Measurements from ENCODE around the gene SLAMF1.

Gene SLAMF1

DNA sequence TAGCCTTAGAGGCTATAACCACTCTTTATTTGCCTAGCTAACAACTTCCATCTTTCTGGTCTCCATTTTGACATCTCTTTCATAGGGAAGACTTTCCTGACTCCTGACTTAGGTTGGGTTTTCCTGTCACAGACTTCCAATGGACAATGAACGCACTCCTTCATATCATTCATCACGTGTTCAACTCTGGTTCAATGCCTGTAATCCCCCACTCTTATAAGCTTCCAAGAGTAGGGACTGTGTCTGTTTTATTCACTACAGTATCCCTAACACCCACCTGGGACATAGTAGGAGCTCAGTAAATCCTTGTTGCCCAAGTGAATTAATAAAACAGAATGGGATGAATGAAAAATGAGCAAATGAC lies 4.6 kb downstream of the SLAMF1 start:
- no peaks in the 10 kb centered on the region for H3K27me3 ChIP-seq
- no peak overlapping the region for H3K27ac ChIP-seq
- no peaks in the 10 kb centered on the region for H3K36me3 ChIP-seq
- H3K4me3 ChIP-seq (ENCODE audit: low read depth in 1 of 2, low read length in 1 of 2): no peak overlapping the region
- no peak for TF ChIP-seq CTCF (IDR thresholded peaks at IDR 0.05)
- H3K9me3 ChIP-seq: no peaks in the 10 kb centered on the region
- H3K4me1 ChIP-seq (ENCODE audit: control insufficient read depth in 1 of 2, insufficient read depth in 1 of 2, low read depth in 1 of 2, low read length in 1 of 2): peaks cover 20 to 23% of the 10 kb centered on the region in 2 experiments

DNA sequence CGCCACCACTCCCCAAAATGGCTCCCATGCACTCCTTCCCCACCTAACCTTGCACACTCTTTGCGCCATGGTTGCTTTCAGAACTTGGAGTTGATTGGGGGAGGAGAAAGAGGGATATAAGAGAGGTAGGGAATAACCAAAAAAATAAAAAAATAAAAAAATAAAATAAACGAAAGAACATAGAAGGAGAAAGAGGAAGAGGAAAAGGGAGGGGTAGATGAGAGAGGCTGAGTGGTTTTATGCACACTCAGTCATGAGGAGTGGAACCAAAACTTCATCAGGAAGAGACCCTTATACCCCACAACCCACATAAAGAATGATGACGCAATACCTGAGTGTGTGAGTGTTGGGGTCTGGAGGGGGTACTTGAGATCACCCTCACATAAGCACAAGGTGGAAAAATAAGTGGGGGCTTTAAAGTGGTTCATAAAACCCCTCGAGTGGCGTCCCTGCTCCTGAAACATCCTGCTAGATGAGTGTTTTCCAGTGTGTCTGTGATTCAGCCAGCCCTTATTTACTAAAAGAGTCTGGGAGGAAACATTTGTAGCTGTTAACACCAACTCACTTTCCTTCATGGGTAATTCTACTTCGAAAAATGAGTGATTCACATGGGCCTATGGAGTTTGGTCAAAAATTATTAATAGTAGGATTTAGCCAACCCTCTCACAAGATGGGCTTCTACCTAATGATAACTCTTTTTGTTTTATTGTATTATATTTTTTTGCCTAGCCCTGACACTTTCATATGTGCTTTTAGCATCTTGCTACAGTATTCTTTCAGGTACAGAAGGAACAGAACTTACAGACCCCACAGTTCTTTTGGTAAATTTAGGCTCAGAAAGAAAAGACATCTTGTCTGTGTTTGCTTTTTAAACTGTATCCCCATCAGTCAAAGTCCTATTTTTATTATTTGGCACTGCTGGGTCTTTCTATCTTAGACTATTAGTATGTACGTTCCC lies 5.2 kb downstream of the SLAMF1 start:
- TF ChIP-seq CTCF (IDR thresholded peaks at IDR 0.05): no peak
- Histone ChIP-seq H3K4me3 (ENCODE audit: low read depth in 1 of 2, low read length in 1 of 2) (no peak overlapping the region), H3K9me3 (no peaks in the 10 kb centered on the region), H3K36me3 (no peaks in the 10 kb centered on the region), H3K27ac (no peak overlapping the region), H3K27me3 (no peaks in the 10 kb centered on the region), H3K4me1 (ENCODE audit: control insufficient read depth in 1 of 2, insufficient read depth in 1 of 2, low read depth in 1 of 2, low read length in 1 of 2) (peaks cover 14 to 16% of the 10 kb centered on the region in 2 experiments)

- Histone ChIP-seq H3K27ac (no peak overlapping the region), H3K36me3 (no peaks in the 10 kb centered on the region), H3K27me3 (no peaks in the 10 kb centered on the region), H3K4me1 (ENCODE audit: control insufficient read depth in 1 of 2, insufficient read depth in 1 of 2, low read depth in 1 of 2, low read length in 1 of 2) (peaks cover 8 to 10% of the 10 kb centered on the region in 2 experiments), H3K9me3 (no peaks in the 10 kb centered on the region), H3K4me3 (ENCODE audit: low read depth in 1 of 2, low read length in 1 of 2) (no peak overlapping the region)
- no peak for TF ChIP-seq CTCF (IDR thresholded peaks at IDR 0.05)
Measured at GRCh38 chr1:160640359-160641123, 6.3 kb downstream of the SLAMF1 start.

GRCh38 chr1:160639652-160640051 lies 7.2 kb downstream of the SLAMF1 start:
- Histone ChIP-seq H3K27me3 (no peaks in the 10 kb centered on the region), H3K36me3 (no peaks in the 10 kb centered on the region), H3K9me3 (no peaks in the 10 kb centered on the region), H3K27ac (no peak overlapping the region), H3K4me3 (ENCODE audit: low read depth in 1 of 2, low read length in 1 of 2) (no peak overlapping the region), H3K4me1 (ENCODE audit: control insufficient read depth in 1 of 2, insufficient read depth in 1 of 2, low read depth in 1 of 2, low read length in 1 of 2) (peaks cover 8 to 10% of the 10 kb centered on the region in 2 experiments)
- no peak for TF ChIP-seq CTCF (IDR thresholded peaks at IDR 0.05)

DNA sequence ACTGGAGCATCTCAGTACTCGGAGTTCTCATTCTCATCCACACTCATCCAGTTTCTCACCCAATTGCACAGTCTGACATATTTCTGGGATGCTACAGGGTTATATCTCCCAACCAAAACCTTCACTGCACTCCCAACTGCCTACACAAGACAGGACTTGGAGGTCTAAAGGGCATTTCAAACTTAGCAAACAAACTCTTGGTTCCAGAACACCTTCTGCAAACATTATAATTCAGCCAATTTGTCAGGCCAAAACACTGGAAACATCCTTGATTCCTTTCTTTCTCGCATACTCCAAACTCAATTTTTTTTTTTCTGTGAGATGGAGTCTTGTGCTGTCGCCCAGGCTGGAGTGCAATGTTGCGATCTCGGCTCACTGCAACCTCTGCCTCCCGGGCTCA lies 7.9 kb downstream of the SLAMF1 start:
- H3K4me3 ChIP-seq (ENCODE audit: low read depth in 1 of 2, low read length in 1 of 2): no peak overlapping the region
- no peaks in the 10 kb centered on the region for H3K36me3 ChIP-seq
- no peak overlapping the region for H3K27ac ChIP-seq
- no peak for TF ChIP-seq CTCF (IDR thresholded peaks at IDR 0.05)
- no peaks in the 10 kb centered on the region for H3K9me3 ChIP-seq
- no peaks in the 10 kb centered on the region for H3K27me3 ChIP-seq
- H3K4me1 ChIP-seq (ENCODE audit: control insufficient read depth in 1 of 2, insufficient read depth in 1 of 2, low read depth in 1 of 2, low read length in 1 of 2): peaks cover 8 to 10% of the 10 kb centered on the region in 2 experiments

Data from neutrophil (primary cell).